PC-3 (cell line): Measurements from ENCODE around the gene TTLL10.

Source experiments
- CTCF ChIP-seq: fragments of 300-600 bp; sonication (generic); conservative IDR thresholded peaks from 2 replicates; pipeline ENCODE4 v1.5.1; 2017; ENCODE audit warnings: antibody characterized with exemption, low read depth, mild to moderate bottlenecking, low read length
- EZH2 ChIP-seq: fragments of 300-600 bp; sonication (generic); IDR thresholded peaks from one replicate; pipeline ENCODE4 v1.6.1; 2017; ENCODE audit warnings: antibody characterized with exemption, mild to moderate bottlenecking, low read length; ENCODE audit not compliant: unreplicated experiment

GRCh38 chr1:1228187-1228586, 54.5 kb downstream of the TTLL10 start:
- TF ChIP-seq CTCF = no peak
- TF ChIP-seq EZH2 = no peak
